Measurements from ENCODE around the gene CIAO3.

Gene CIAO3

GRCh38 chr16:775236-775796, 34.5 kb upstream of the CIAO3 start:
- no peak for DNase-seq

GRCh38 chr16:774086-775001, 33.5 kb upstream of the CIAO3 start:
- DNase-seq = no peak

GRCh38 chr16:772959-773358, 32.2 kb upstream of the CIAO3 start:
- no peak for DNase-seq

- DNase-seq = no peak
Observed at GRCh38 chr16:770411-770810, 29.6 kb upstream of the CIAO3 start.

- DNase-seq = no peak
Observed at GRCh38 chr16:769934-770333, 29.1 kb upstream of the CIAO3 start.

- DNase-seq = no peak
Observed at GRCh38 chr16:769184-769784, 28.5 kb upstream of the CIAO3 start.

- no peak for DNase-seq
Observed at GRCh38 chr16:768428-768827, 27.6 kb upstream of the CIAO3 start.

GRCh38 chr16:767743-768235, 27.0 kb upstream of the CIAO3 start:
- DNase-seq = no peak

- DNase-seq = no peak
Observed at GRCh38 chr16:766820-767640, 26.2 kb upstream of the CIAO3 start.

- DNase-seq = no peak
Observed at GRCh38 chr16:766008-766819, 25.4 kb upstream of the CIAO3 start.

GRCh38 chr16:765488-765865, 24.7 kb upstream of the CIAO3 start:
- DNase-seq = no peak

GRCh38 chr16:764848-765487, 24.2 kb upstream of the CIAO3 start:
- DNase-seq = no peak

- DNase-seq = no peak
Observed at GRCh38 chr16:764184-764750, 23.5 kb upstream of the CIAO3 start.

GRCh38 chr16:763369-764183, 22.8 kb upstream of the CIAO3 start:
- DNase-seq = no peak

GRCh38 chr16:762595-763268, 21.9 kb upstream of the CIAO3 start:
- no peak for DNase-seq

GRCh38 chr16:761625-762513, 21.1 kb upstream of the CIAO3 start:
- DNase-seq = no peak

GRCh38 chr16:760545-761343, 19.9 kb upstream of the CIAO3 start, which contains the start of gene MSLN:
Gene MSLN (plus strand): TSS chr16:760734. CDS start chr16:762681, 1,947 bp downstream.
- no peak for DNase-seq

GRCh38 chr16:760065-760464, 19.3 kb upstream of the CIAO3 start:
- DNase-seq = no peak

Data from hematopoietic multipotent progenitor cell treated with erythropoietin and hydrocortisone succinate and interleukin-3 and kit ligand, for 4 days (in vitro differentiated cells).